Hematopoietic multipotent progenitor cell treated with erythropoietin and hydrocortisone succinate and interleukin-3 and kit ligand, for 8 days (in vitro differentiated cells): ENCODE measurements around the gene NRP1.
"Not testable (repeated sequence)": the region's sequence is repeated elsewhere in the genome, so short reads cannot be mapped to it uniquely, and the experiment has no call there.

Source experiments
- DNase-seq: peaks from one replicate; pipeline ENCODE4 v3.0.0-alpha.2; 2015

NRP1 gene

GRCh38 chr10:33141251-33141650 lies 193.2 kb downstream of the NRP1 start:
- DNase-seq = no peak

- no peak for DNase-seq
Observed at GRCh38 chr10:33139181-33139646, 195.3 kb downstream of the NRP1 start.

GRCh38 chr10:33138686-33139085 lies 195.8 kb downstream of the NRP1 start:
- not testable (repeated sequence) for DNase-seq

GRCh38 chr10:33137356-33138005 lies 197.0 kb downstream of the NRP1 start:
- no peak for DNase-seq

GRCh38 chr10:33136781-33137180 lies 197.7 kb downstream of the NRP1 start:
- no peak for DNase-seq

- no peak for DNase-seq
Observed at GRCh38 chr10:33136271-33136670, 198.2 kb downstream of the NRP1 start.

- peak; percentile 14 for DNase-seq
Observed at GRCh38 chr10:33134011-33134751, 200.3 kb downstream of the NRP1 start.

GRCh38 chr10:33133557-33133956 lies 200.9 kb downstream of the NRP1 start:
- DNase-seq = no peak

GRCh38 chr10:33132626-33133025 lies 201.8 kb downstream of the NRP1 start:
- DNase-seq = peak; percentile 26

- DNase-seq = no peak
Observed at GRCh38 chr10:33129996-33130386, 204.5 kb downstream of the NRP1 start.

GRCh38 chr10:33129141-33129995 lies 205.1 kb downstream of the NRP1 start:
- DNase-seq = no peak

- DNase-seq = no peak
Observed at GRCh38 chr10:33127622-33128021, 206.8 kb downstream of the NRP1 start.
